SU-DHL-6 (cell line): ENCODE measurements around the gene ARHGEF37.

Experiments
- CTCF ChIP-seq: fragments of 200-600 bp; sonication (generic); IDR thresholded peaks from one replicate; pipeline ENCODE4 v1.5.1; 2017; ENCODE audit warnings: antibody characterized with exemption, mild to moderate bottlenecking, low read length, moderate library complexity; ENCODE audit not compliant: insufficient read depth, poor library complexity, severe bottlenecking
- EZH2phosphoT487 ChIP-seq: fragments of 200-600 bp; sonication (generic), shearing (Covaris generic); conservative IDR thresholded peaks from 2 replicates; pipeline ENCODE4 v1.6.1; 2018; ENCODE audit warnings: mild to moderate bottlenecking, antibody characterized with exemption, low read length, moderate library complexity, mixed read lengths

GRCh38 chr5:149596712-149597111, 15.4 kb downstream of the ARHGEF37 start:
- TF ChIP-seq EZH2phosphoT487 (no peak), CTCF (no peak)
